NCI-H1105 (cell line): Measurements from ENCODE around the gene NFE2.
"Not testable (repeated sequence)": the region's sequence is repeated elsewhere in the genome, so short reads cannot be mapped to it uniquely, and the experiment has no call there.

ENCODE experiments used
- DNase-seq: peaks from one replicate; lab custom pipeline; 2025; lab: John Stamatoyannopoulos, UW

Gene NFE2

DNA sequence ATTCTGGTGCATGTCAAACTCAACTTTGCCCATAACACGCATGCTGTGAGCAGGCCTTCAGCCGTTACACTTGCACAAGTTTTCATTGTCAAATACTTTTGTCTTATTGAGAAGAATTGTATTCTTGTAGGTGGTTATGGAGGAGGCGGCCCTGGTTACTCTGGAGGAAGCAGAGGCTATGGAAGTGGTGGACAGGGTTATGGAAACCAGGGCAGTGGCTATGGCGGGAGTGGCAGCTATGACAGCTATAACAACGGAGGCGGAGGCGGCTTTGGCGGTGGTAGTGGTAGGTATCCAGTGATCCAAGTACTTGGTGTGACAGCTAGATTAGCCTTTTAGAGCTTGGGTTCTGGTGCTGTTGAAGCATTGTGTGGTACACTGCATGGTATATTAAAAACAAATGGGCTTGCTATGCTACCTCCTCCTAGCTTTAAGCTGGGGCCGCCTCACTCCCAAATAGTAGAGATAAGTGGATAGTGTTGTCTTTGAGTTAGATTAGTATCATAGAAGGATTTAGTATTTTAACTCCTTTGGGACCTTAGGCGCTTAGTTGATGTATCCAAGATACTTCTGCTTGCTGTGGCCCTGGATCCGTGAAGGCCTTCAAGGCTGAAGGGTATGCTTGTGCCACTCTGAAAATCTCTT, 17.7 kb downstream of the NFE2 start:
- no peak for DNase-seq

DNA sequence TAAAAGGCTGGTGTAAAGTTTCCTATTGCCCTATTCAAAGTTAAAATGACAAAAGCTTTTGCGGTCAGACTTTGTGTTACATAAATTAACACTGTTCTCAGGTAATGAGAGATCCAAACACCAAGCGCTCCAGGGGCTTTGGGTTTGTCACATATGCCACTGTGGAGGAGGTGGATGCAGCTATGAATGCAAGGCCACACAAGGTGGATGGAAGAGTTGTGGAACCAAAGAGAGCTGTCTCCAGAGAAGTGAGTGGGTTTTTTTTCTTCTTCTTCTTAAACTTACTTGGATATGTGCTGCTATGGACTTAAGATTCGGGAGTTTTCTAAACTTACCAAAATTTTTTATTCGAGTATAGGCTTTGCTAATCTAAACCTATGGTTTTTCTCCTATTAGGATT, 19.1 kb downstream of the NFE2 start:
- not testable (repeated sequence) for DNase-seq

DNA sequence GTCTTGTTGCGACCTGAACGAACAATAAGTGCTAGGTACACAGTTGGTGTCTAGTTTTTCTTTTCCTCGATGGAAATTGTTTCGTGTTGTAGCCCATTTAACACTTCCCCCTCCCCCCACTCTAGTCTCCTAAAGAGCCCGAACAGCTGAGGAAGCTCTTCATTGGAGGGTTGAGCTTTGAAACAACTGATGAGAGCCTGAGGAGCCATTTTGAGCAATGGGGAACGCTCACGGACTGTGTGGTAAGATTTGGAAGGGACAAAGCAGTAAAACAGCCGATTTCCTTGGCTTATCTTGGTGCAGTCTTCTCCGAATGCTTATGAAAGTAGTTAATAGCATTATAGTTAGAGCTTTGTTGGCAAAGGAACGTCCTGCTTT, 19.6 kb downstream of the NFE2 start:
- not testable (repeated sequence) for DNase-seq

DNA sequence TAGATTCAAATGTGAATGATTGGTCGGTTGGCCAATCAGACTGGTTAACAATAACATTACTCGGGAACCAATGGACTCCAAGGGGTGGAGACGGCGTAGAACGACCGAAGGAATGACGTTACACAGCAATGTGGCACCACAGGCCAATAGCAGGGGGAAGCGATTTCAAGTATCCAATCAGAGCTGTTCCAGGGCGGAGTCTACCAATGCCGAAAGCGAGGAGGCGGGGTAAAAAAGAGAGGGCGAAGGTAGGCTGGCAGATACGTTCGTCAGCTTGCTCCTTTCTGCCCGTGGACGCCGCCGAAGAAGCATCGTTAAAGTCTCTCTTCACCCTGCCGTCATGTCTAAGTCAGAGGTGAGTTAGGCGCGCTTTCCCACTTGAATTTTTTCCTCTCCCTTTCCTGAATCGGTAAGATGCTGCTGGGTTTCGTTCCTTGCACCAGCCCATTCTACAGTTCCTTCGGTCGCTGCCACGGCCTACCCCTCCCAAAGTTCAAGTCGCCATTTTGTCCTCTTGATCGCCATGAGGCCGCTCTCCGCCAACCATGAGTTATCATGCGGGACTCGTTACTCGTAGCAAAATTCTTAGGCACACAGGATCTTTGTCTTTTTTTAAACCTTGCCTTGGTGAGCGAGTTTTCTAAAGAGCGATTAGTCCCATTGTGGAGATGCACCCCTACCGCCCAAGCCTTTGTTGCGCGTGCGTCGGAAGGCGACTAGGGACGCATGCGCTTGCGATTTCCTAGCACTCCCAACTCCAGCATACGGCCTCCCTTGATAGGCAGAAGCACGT, 20.2 kb downstream of the NFE2 start, which contains the start of gene HNRNPA1:
Gene HNRNPA1, plus strand, starts transcription at position 259 of the 793 bp plus-strand sequence. Its CDS starts 82 bp downstream, at position 341.
- peak; percentile 91 for DNase-seq

DNA sequence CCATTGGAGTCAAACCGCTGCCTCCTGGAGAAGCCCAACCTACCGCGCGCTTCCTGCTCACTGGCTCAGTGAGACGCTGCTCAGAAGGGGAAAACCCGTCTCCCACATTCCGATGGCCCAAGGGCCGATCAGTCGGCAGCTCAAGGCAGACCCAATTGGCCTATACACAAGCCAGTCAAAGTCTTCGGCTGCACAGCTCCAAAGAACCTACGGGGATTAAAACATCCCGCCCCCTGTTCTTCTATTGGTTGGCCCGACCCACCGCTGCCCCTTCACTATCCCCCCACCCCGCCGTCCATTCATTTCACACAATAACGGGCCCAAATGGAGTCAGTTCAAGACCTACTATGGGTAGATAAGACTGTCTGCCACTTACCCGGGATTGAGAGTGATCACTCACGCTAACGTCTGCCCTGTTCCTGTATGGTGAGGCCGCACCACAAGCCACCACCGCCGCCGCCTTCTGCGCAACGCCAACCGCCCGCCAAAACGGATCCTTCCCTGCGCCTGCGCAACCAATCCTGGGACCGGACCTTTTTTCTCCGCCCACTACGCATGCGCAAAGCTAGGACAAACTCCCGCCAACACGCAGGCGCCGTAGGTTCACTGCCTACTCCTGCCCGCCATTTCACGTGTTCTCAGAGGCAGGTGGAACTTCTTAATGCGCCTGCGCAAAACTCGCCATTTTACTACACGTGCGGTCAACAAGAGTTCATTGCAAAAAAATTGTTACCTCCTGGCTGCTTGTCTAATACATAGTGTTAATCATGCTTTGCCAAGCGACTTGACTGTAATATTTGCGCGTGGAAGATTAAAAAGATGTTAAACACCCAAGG, 21.0 kb downstream of the NFE2 start, which contains the start of gene CBX5:
Gene CBX5, minus strand, starts transcription at position 491 of the 836 bp plus-strand sequence. CDS start 22,472 bp downstream, outside the sequence.
- peak; percentile 94 for DNase-seq

DNA sequence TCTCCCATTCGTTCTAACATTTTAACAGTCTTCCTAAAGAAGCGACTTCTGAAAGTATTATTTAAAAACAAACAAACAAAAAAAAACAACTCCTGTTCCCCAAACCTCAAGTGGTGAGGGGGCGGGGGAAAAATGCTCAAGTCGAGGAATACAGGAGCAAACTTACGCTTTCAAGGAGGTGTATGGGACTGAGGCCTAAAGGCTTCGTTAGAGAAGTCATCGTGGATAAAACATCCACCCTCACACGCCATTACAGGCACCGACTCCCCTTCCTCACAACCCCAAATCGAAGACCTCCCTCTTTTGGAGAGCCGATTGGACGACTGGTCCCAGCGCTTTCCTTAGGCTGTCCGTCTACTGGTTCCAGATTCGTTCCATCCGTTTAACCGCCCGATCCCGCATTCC, 21.6 kb downstream of the NFE2 start:
- DNase-seq, result no peak

DNA sequence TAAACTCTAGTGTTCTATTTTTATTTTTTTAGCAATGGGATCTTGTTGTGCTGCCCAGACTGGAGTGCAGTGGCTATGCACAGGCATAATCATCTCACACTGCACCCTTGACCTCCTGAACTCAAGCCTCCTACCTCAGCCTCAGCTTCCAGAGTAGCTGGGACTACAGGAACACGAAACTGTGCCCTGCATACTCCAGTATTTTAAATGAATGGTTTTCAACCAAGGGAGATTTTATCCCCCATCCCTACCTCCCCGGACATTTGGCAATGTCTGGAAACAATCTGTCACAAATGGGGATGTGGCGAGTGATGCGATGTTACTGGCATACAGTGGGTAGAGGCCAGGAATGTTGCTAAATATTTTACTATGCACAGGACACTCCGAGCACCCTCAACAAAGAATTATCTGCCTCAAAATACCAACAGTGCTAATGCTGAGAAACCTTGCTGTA, 23.0 kb downstream of the NFE2 start:
- DNase-seq, result no peak

DNA sequence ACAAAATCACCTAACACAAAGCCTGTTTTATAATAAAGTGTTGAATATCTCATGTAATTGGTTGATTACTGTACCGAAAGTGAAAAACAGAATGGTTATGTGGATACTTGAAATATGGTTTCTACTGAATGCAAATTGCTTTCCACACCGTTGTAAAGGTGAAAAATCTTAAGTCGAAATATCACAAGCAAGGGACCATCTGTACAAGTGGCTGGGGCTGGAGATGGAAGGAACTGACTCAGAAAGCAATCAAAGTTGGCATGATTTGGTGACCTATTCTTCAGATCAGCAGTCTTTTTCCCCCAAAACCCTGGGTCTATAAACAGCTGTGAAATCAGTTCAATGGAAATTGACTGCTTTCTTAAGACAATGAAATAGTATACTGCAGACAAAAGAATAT, 24.4 kb downstream of the NFE2 start:
- no peak for DNase-seq

DNA sequence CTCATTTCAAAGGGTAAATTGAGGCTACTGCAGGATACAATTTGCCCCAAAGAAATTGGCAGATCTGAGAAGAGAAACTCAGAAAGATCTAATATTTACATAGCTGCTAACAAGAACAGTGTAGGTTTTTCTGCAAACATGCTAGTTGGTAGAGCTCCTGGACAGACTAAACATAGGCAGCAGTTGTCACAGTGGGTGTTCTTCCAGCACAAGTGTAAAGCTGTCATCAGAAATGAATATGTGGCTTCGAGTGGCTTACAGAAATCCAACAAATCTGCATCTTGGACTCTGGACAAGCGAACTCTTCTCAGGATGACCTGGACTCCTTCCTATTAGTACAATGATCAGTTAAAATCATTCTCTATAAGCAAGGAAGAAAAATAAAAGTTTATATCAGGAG, 26.8 kb downstream of the NFE2 start:
- DNase-seq, result no peak

DNA sequence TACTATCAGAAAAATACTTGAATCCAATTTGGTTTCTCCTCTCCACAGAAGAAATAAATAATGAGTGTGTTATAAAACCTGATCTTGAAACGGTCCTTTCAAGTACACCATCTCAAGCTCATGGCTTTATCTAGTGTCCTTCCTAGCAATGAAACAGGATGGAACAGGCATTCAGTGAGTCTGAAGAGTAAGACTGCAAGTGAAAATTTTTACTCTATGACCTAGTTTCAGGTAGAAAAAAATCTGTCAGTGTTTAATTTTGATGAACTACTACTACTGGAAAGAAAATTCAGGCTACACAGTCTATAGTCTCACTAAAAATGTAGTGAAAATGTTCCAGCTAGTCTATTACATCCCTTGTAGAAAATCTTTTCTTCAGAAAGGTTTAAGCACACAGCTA, 28.6 kb downstream of the NFE2 start:
- no peak for DNase-seq

DNA sequence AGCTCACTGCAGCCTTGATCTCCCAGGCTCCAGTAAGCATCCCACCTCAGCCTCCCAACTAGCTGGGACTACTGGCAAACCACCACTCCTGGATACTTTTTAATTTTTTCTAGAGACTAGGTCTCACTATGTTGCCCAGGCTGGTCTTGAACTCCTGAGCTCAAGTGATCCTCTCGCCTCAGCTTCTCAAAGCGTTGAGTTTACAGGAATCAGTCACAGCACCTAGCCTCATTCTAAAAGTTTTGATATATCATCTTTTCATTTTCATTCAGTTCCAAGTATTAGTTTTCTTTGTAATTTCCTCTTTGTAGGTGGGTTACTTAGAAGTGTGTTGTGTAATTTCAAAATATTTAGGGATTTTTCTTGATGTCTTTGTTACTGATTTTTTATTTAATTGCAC, 30.5 kb downstream of the NFE2 start:
- no peak for DNase-seq

DNA sequence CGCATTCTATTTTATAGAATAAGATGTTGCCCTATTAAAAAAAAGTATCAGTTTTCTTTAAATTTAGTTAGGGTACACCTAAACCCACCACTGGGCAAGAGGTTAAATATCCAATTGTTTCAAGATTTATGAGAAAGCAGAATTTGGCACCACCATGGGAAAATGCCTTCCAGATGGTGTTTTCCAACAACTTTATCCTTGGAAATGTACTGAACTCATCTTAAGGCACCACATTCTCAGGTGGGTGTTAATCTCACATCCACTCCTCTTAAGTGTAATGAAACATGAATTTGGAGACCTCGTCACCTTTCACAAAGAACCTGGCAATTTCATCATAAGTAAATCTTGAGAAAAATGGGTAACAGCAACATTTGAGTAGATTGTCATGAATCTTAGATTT, 34.0 kb downstream of the NFE2 start:
- DNase-seq, result no peak

DNA sequence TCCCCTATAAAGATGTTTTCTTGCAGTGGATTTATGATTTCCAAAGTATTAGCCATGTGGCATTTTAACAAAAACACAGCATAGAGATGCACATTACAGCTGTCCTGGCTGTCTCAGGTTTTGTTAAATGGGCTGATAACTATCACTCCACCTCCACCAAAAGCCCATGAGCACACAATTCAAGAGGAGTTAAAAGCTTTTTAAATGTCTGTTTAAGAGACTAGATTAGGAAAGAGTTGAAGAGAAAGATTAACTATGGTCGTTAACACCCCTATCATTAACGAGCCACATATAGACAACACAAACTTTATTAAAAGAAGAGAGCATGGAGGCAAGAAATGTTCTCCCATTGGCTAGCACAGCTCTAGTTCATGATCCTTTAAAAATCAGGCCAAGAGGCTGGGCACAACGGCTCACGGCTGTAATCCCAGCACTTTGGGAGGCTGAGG, 35.4 kb downstream of the NFE2 start:
- DNase-seq, result no peak

DNA sequence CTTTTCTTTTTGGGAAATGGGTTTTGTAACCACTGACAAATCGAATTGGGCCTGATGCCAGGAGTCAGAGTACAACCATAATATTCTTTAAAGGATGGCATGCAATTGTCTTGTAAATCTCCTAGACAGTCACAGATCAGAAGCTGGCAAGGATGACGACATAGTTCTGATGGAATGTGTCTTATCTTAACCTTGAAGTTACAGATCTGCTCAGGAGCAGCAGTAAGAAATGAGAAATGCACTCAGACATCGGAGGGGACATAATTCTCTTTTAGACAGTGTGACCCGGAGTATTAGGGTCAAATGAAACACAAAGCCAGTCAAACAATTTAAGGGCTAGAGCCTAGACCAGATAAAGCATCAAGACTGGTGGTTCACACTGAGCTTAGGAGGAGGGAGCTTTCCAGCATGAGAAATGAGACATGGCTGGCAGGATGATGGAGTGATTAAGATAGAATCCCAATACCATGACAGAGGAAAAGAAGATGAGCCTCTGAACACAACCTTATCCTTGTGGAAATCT, 38.4 kb downstream of the NFE2 start:
- no peak for DNase-seq

DNA sequence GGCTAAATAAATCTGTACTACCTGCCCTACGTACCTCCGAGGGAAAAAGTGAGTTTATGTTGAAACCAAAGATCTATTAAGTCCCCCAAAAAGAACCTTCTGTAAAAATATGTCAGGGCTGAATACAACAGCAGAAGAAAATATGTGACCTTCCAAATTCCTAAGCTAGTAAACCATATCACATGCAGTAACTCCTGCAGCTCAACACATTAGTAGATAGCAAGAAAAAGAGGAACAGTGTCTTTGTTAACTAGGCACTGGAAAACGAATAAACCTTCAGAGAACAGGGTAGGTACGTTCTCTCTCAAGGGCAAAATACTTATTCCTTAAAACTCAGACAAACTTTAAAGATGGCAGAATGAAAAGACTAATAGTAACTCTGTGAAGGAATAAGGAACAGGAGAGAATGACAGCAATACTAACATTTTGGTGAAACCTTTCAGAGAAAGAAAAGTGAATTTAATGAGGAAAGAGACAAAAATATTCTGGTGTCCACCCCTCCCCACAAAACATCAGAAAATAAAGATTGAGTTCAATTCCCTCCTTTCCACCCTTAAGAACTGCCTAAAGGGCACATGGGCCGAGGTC, 38.9 kb downstream of the NFE2 start:
- DNase-seq, result no peak

DNA sequence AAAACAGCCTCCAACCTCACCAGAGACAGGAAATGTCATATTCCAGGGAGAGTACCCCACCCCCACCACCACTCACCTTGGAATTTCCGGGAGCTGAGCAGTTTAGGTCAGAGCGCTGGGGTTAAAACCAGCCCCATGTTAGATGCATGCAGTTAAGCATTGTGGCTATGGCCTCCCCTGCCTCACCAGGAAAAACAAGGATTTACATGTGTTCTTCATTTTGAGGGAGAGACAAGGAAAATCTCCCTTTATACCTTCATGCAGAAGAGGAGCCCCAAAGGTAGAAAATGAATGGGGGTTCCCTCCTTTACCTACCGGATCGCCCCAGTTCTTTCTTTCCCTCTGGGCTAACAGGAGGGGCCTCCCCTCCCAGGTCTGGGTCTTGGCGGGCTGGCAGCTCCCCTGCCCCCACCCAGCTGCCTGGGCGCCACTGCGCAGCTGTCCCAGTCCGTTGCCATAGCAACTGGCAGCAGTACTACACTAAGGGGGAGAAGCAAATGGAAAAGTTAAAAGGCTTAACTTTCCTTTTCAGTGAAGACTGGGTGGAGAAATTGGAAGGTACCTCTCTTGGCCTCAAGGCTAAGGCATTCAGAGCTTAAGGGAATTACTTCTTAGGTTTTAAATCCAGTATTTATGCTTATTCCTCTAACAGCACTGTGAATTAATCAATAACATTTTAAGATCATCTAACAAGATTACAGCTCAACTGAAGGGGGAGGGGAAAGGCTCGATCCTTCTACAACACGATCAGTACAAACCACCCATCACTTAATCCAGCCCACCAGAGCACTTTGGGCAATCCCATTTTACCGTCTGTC, 41.4 kb downstream of the NFE2 start:
- peak; percentile 78 for DNase-seq

DNA sequence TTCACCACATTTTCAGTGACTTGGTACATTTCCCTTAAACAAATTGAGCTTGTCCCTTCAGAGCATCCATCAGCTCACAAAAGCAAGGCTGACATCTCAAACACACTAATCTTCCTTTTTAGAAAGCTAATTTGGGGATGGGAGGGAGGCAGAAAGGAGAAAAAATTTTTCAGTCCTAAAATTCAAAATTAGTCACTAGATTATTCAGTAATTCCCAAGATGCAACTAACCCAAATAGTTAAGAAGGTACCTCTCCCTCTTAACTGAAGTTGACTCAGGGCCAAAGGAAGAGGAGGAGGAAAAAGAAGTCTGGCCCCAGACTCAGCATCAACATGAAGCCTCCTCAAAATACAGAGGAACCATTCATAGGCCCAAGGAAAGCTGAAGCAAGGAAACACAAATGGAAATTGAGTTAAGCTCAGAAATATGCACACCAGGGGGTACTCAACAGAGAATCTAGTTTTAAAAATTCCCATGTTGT, 42.6 kb downstream of the NFE2 start:
- DNase-seq, result no peak

DNA sequence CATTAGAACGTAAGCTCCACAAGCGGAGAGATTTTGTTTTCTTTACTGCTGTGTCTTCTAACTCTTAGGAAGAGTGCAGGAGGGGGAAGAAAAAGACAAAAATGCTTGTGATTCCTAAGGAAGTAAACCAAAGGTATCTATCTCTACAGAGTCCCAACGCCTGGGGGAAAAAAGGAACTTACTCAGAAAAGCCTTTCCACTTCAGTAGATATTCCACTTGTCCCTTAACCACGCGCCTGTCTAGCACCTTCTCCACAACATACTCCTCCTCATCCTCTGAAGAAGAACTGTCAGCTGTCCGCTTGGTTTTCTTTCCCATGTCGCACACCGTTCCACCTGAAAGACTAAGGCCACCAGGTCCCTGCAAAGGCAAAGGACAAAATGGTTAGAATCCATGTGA, 43.5 kb downstream of the NFE2 start:
- DNase-seq, result no peak

DNA sequence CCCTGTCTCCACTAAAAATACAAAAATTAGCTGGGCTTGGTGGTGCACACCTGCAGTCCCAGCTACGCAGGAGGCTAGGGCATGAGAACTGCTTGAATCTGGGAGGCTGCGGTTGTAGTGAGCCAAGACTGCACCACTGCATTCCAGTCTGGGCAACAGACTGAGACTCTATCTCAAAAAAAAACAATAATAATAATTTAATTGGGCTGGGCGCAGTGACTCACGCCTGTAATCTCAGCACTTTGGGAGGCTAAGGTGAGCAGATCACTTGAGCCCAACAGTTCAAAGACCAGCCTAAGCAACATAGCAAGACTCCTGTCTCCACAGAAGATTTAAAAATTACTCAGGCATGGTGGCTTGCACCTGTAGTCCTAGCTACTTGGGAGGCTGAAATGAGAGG, 47.6 kb downstream of the NFE2 start:
- DNase-seq, result no peak

DNA sequence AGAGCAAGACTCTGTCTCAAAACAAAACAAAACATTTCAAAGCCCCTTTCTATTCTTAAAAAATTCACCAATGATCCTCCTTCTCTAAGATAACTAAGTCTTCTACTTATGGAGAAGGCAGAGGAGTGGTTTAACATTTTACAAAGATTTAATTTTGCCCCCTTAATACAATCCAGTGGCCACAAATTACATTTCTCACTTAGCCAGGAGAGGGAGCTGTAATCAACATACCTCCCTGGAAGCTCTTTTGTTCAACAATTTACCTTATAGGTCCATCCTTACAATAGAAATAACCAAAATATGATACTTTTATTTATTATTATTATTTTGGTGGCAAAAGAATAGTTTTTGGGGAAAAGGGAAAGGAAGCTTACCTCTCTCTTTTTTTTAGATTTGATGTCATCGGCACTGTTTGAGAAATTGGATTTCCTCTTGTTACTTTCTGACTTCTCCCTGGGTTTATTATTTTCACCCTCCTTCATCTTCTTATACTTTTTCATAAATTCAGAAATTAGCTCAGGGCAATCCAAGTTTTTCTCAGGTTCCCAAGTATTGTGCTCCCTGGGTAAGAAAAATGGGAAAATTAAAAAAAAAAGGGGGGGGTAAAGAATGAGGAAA, 49.0 kb downstream of the NFE2 start:
- no peak for DNase-seq
